ENCODE measurements around the gene BNC1. TPM values are rescaled to one million over a fixed set of nuclear protein-coding genes. Genes with fewer than 3 reads are reported as not detected.

Gene BNC1
- total RNA-seq, 1 donor from 2014 or later = not detected

DNA sequence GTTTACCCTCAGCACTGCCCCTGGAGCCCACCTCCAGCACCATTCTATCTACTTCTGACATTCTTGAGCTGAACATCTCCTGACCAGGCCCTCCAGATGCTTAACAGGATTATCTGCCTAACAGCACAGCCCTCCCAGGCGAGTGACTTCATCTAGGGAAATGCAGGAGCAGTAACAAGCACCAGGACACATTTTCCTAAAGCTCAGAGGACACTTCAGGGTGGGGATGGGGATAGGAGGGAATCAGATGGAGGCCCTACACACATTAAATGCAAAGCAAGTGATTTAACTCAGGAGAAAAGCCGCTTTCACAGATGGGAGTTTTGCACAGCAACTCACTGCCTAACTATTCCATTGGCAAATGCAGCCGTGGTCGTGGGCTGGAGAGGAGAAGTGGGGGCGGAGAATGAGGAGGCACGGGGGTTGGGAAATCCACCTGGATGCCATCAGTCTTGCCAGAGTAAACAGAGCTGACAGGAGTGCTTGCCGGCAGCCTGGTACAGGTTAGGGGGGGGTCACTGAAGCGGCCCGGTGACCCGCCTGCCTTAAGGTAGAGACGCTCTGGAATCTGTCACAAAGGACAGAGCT is 21.3 kb upstream of the BNC1 start:
- Mint-ChIP-seq H3K36me3 (no peaks in the 10 kb centered on the region), H3K4me3 (no peak overlapping the region), H3K9me3 (no peaks in the 10 kb centered on the region), H3K27ac (no peak overlapping the region), H3K27me3 (ENCODE audit: insufficient read depth, low read depth) (no peaks in the 10 kb centered on the region), H3K4me1 (peaks cover 17% of the 10 kb centered on the region)
- Histone ChIP-seq H3K27me3 (no peaks in the 10 kb centered on the region), H3K9ac (no peak overlapping the region), H3K27ac (no peak overlapping the region), H4K20me1 (ENCODE audit: low read depth) (no peaks in the 10 kb centered on the region), H2AFZ (replicated peaks) (peak overlapping the region; percentile 62), H3K4me2 (peak overlapping the region; percentile 77), H3K4me1 (peaks cover 17% of the 10 kb centered on the region), H3F3A (ENCODE audit: low read depth) (no peaks in the 10 kb centered on the region), H3K79me2 (ENCODE audit: low read depth) (no peaks in the 10 kb centered on the region), H3K36me3 (no peaks in the 10 kb centered on the region), H3K9me3 (ENCODE audit: low read depth) (no peaks in the 10 kb centered on the region), H3K4me3 (peak overlapping the region; percentile 29)
- peak; percentile 65 for DNase-seq (ENCODE audit: low spot score)
- TF ChIP-seq, protein P1, sequence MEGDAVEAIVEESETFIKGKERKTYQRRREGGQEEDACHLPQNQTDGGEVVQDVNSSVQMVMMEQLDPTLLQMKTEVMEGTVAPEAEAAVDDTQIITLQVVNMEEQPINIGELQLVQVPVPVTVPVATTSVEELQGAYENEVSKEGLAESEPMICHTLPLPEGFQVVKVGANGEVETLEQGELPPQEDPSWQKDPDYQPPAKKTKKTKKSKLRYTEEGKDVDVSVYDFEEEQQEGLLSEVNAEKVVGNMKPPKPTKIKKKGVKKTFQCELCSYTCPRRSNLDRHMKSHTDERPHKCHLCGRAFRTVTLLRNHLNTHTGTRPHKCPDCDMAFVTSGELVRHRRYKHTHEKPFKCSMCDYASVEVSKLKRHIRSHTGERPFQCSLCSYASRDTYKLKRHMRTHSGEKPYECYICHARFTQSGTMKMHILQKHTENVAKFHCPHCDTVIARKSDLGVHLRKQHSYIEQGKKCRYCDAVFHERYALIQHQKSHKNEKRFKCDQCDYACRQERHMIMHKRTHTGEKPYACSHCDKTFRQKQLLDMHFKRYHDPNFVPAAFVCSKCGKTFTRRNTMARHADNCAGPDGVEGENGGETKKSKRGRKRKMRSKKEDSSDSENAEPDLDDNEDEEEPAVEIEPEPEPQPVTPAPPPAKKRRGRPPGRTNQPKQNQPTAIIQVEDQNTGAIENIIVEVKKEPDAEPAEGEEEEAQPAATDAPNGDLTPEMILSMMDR (IDR thresholded peaks at IDR 0.05) = no peak
- TF ChIP-seq EZH2phosphoT487 (IDR thresholded peaks at IDR 0.05) (no peak), EZH2 (IDR thresholded peaks at IDR 0.05) (no peak)

DNA sequence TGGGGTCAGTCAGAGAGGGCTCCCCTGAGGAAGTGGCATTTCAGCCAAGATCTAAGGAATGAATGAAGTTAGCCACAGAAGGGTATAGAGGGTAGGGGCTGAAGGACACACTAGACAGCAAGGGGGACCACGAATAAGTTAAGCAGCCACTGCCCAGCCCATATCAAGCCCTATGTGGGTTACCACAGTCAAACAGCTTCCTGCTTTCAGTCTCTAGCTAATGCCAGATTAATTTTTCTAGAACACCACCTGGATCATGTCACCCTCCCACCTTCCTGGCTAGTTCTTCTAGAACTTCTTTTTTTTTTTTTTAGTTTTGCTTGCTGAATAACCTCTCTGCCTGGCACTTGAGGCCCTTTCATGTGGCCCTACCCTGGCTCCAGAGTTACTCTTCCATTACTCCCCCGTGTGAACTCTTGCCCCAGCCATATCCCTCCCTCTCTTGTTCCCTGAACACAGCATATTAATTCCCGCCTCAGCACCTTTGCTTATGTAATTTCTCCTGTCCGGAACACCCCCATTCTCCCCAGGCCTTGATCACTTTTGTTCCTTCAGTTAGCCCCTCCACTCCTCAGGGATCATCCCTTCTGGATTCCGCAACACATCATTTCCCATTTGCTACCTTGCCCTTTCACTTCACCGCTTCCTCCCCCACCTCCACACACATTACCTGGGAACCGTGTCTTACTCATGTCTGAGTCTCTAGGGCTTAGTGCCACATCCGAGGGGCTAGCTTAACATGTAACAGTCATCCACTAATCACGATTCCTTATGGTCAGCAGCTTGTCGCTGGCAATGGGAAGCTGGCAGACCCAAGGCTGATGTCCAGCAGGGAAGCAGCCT is 20.6 kb upstream of the BNC1 start:
- no peaks in the 10 kb centered on the region for H3K9me3 Mint-ChIP-seq
- DNase-seq (ENCODE audit: low spot score) = no peak
- Histone ChIP-seq H3K9ac (no peak overlapping the region), H3K9me3 (ENCODE audit: low read depth) (no peaks in the 10 kb centered on the region), H3K36me3 (no peaks in the 10 kb centered on the region), H3K79me2 (ENCODE audit: low read depth) (no peaks in the 10 kb centered on the region), H2AFZ (replicated peaks) (peak overlapping the region; percentile 62), H3K27ac (no peak overlapping the region), H3K27me3 (no peaks in the 10 kb centered on the region), H3K4me3 (peak overlapping the region; percentile 29), H4K20me1 (ENCODE audit: low read depth) (no peaks in the 10 kb centered on the region), H3K4me2 (peak overlapping the region; percentile 77), H3K4me1 (peaks cover 17% of the 10 kb centered on the region), H3F3A (ENCODE audit: low read depth) (no peaks in the 10 kb centered on the region)
- peaks cover 14% of the 10 kb centered on the region for H3K4me1 Mint-ChIP-seq
- no peak overlapping the region for H3K4me3 Mint-ChIP-seq
- H3K27me3 Mint-ChIP-seq (ENCODE audit: insufficient read depth, low read depth) = no peaks in the 10 kb centered on the region
- TF ChIP-seq EZH2phosphoT487 (IDR thresholded peaks at IDR 0.05) (no peak), EZH2 (IDR thresholded peaks at IDR 0.05) (no peak)
- TF ChIP-seq, protein P1 (IDR thresholded peaks at IDR 0.05) = no peak
- no peaks in the 10 kb centered on the region for H3K36me3 Mint-ChIP-seq
- H3K27ac Mint-ChIP-seq = no peak overlapping the region

DNA sequence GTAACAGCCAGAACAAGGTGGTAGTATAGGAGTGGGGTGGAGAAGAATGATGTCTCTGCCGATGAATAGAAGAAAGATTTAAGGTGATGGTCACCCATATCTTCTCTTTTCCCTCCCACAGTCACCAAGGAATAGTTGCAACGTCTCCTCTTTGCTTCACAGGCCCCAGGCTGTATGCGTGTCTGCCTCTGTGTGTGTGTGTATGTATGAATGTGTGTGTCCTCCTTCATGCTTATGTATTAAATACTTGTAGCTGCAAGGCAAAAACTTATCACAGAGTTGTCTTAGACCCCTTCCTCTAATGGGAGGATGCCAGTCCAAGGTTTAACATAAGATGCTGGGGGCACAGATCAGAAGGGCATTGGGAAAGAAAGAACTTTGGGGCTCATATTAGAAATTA is 19.1 kb upstream of the BNC1 start:
- peaks cover 17% of the 10 kb centered on the region for H3K4me1 ChIP-seq
- Mint-ChIP-seq H3K9me3 (no peaks in the 10 kb centered on the region), H3K4me1 (peaks cover 14% of the 10 kb centered on the region), H3K36me3 (no peaks in the 10 kb centered on the region), H3K27ac (no peak overlapping the region), H3K4me3 (no peak overlapping the region), H3K27me3 (ENCODE audit: insufficient read depth, low read depth) (no peaks in the 10 kb centered on the region)
- no peak for DNase-seq (ENCODE audit: low spot score)
- no peaks in the 10 kb centered on the region for H3K36me3 ChIP-seq
- H3K4me2 ChIP-seq = no peak overlapping the region
- H3K4me3 ChIP-seq = no peak overlapping the region
- no peaks in the 10 kb centered on the region for H3K9me3 ChIP-seq (ENCODE audit: low read depth)
- no peak overlapping the region for H3K9ac ChIP-seq
- no peaks in the 10 kb centered on the region for H3K79me2 ChIP-seq (ENCODE audit: low read depth)
- H4K20me1 ChIP-seq (ENCODE audit: low read depth) = no peaks in the 10 kb centered on the region
- H3K27me3 ChIP-seq = no peaks in the 10 kb centered on the region
- no peak overlapping the region for H3K27ac ChIP-seq
- no peaks in the 10 kb centered on the region for H3F3A ChIP-seq (ENCODE audit: low read depth)
- TF ChIP-seq EZH2 (IDR thresholded peaks at IDR 0.05) = no peak
- no peak for TF ChIP-seq EZH2phosphoT487 (IDR thresholded peaks at IDR 0.05)
- TF ChIP-seq, protein P1 (IDR thresholded peaks at IDR 0.05) = no peak
- no peak overlapping the region for H2AFZ ChIP-seq (replicated peaks)

Data from neural progenitor cell (in vitro differentiated cells).